ENCODE results near the gene PTPRD. TPM values are rescaled to one million over a fixed set of nuclear protein-coding genes. Genes with fewer than 3 reads are reported as not detected.

PTPRD gene
- polyA plus RNA-seq, 1 experiment, result 0.39 TPM

DNA sequence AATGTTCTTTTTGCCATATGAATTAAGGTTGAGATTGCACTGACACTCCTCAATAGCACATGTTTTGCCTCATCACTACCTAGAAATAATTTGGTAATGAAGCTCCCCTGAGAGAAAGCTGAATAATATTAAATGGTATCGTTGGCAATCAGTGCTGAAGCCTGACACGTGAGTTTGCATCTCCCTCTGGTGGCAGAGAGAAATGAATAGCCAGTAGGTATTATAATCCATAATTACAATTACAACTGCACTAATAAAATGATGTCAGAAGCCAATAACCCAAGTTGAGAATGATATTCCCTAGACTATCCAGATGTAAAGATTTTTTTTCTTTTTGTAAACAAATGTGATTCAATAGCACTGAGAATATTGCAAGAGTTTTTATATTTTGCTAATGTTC lies 700.3 kb downstream of the PTPRD start:
- H3K36me3 ChIP-seq (ENCODE audit: control insufficient read depth, insufficient read depth, low read length), result no peaks in the 10 kb centered on the region
- H3K27me3 ChIP-seq (ENCODE audit: control insufficient read depth, insufficient read depth, low read length), result no peaks in the 10 kb centered on the region
- TF ChIP-seq, protein P1, sequence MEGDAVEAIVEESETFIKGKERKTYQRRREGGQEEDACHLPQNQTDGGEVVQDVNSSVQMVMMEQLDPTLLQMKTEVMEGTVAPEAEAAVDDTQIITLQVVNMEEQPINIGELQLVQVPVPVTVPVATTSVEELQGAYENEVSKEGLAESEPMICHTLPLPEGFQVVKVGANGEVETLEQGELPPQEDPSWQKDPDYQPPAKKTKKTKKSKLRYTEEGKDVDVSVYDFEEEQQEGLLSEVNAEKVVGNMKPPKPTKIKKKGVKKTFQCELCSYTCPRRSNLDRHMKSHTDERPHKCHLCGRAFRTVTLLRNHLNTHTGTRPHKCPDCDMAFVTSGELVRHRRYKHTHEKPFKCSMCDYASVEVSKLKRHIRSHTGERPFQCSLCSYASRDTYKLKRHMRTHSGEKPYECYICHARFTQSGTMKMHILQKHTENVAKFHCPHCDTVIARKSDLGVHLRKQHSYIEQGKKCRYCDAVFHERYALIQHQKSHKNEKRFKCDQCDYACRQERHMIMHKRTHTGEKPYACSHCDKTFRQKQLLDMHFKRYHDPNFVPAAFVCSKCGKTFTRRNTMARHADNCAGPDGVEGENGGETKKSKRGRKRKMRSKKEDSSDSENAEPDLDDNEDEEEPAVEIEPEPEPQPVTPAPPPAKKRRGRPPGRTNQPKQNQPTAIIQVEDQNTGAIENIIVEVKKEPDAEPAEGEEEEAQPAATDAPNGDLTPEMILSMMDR (IDR thresholded peaks at IDR 0.05; ENCODE audit: insufficient read depth, low read depth, low read length), result no peak
- DNase-seq (ENCODE audit: low read depth), result no peak
- CTCF ChIA-PET, result interaction anchor here (2.3 kb wide), 1 partner anchor 31 kb away, joined by 5 read pairs; no protein-coding TSS in a partner anchor
- POLR2A ChIA-PET, result no interaction called here
- no peak overlapping the region for H3K4me3 ChIP-seq (ENCODE audit: low read depth, low read length)

DNA sequence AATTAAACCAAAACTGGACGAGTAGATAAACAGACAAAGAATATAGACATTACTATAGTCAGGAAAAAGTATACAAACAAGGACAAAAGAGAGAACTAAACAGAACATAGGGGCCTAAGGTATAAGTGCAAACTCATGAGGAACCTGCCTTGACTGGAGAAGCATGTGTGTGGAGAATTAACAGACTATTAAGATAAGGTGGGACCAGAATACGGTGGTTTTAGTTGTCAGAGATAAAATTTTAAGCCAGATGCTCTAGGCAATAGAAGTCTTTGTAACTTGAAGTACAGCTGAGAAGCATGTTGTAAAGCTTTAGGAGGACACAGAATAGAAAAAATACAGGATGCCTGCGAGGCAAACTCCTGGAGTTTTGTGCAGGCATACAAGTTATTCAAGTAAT lies 707.1 kb downstream of the PTPRD start:
- H3K27me3 ChIP-seq (ENCODE audit: control insufficient read depth, insufficient read depth, low read length), result no peaks in the 10 kb centered on the region
- no peak overlapping the region for H3K4me3 ChIP-seq (ENCODE audit: low read depth, low read length)
- ChIA-PET POLR2A (no interaction called here), CTCF (no interaction called here)
- no peaks in the 10 kb centered on the region for H3K36me3 ChIP-seq (ENCODE audit: control insufficient read depth, insufficient read depth, low read length)
- no peak for DNase-seq (ENCODE audit: low read depth)
- TF ChIP-seq, protein P1 (IDR thresholded peaks at IDR 0.05; ENCODE audit: insufficient read depth, low read depth, low read length), result no peak

DNA sequence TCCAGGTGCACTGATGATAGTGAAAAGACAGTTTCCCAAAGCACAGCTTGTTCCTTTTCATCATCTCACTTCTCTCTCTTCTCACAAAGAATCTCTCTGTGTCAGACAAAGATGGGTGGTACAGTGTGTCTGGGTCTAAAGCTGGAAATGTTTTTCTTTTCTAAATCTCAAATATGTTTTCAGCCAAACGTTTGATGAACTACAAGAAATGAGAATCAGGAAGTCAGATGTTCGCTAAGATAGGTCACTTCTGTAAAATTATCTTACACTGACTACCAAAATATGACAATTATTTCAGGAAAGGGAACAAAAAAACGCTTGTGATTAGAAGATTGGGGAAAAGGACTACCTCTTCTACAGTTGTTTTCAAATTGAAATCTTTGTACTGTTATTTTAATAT lies 708.8 kb downstream of the PTPRD start:
- DNase-seq (ENCODE audit: low read depth), result no peak
- POLR2A ChIA-PET, result no interaction called here
- Histone ChIP-seq H3K36me3 (ENCODE audit: control insufficient read depth, insufficient read depth, low read length) (no peaks in the 10 kb centered on the region), H3K4me3 (ENCODE audit: low read depth, low read length) (no peak overlapping the region), H3K27me3 (ENCODE audit: control insufficient read depth, insufficient read depth, low read length) (no peaks in the 10 kb centered on the region)
- CTCF ChIA-PET, result no interaction called here
- TF ChIP-seq, protein P1 (IDR thresholded peaks at IDR 0.05; ENCODE audit: insufficient read depth, low read depth, low read length), result no peak

DNA sequence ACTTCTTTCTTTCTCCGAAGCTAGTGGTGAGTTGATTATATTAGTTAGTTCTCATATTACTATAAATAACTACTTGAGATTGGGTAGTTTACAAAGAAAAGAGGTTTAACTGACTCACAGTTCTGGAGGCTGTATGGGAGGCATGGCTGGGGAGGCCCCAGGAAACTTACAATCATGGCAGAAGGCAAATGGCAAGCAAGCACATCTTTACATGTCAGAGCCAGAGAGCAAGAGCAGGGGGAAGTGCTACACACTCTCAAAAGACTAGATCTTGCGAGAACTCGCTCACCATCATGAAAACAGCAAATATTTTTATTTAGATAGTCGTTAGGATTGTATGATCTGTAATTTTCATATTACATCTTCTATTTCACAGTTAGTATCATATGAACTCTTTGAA lies 711.2 kb downstream of the PTPRD start:
- ChIA-PET POLR2A (no interaction called here), CTCF (interaction anchor here (1.0 kb wide), 1 partner anchor 9 kb away, joined by 3 read pairs; no protein-coding TSS in a partner anchor)
- no peaks in the 10 kb centered on the region for H3K27me3 ChIP-seq (ENCODE audit: control insufficient read depth, insufficient read depth, low read length)
- no peaks in the 10 kb centered on the region for H3K36me3 ChIP-seq (ENCODE audit: control insufficient read depth, insufficient read depth, low read length)
- H3K4me3 ChIP-seq (ENCODE audit: low read depth, low read length), result no peak overlapping the region
- TF ChIP-seq, protein P1 (IDR thresholded peaks at IDR 0.05; ENCODE audit: insufficient read depth, low read depth, low read length), result no peak
- DNase-seq (ENCODE audit: low read depth), result no peak

DNA sequence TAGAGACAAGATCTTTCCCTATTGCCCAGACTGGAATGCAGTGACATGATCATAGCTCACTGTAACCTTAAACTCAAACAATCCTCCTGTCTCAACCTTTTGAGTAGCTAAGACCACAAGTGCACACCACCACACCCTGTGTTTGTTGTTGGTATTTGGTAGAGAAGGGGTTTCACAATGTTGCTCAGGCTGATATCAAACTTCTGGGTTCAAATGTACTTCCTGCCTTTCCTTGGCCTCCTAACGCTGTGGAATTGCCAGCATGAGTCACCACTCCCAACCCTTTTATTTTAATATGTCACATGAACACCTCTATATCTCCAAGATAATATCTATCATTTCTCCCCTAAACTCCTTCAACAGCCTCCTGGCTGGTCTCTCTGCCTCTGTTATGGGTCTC lies 719.0 kb downstream of the PTPRD start:
- no peak for DNase-seq (ENCODE audit: low read depth)
- CTCF ChIA-PET, result no interaction called here
- POLR2A ChIA-PET, result no interaction called here

More for the DNA sequence above, 719.0 kb downstream of the PTPRD start:
- no peak overlapping the region for H3K4me3 ChIP-seq (ENCODE audit: low read depth, low read length)
- no peaks in the 10 kb centered on the region for H3K36me3 ChIP-seq (ENCODE audit: control insufficient read depth, insufficient read depth, low read length)
- TF ChIP-seq, protein P1 (IDR thresholded peaks at IDR 0.05; ENCODE audit: insufficient read depth, low read depth, low read length), result no peak
- no peaks in the 10 kb centered on the region for H3K27me3 ChIP-seq (ENCODE audit: control insufficient read depth, insufficient read depth, low read length)
